ENCODE data around the gene KLHL17. TPM values are rescaled to one million over a fixed set of nuclear protein-coding genes. Genes with fewer than 3 reads are reported as not detected.
"Not testable (repeated sequence)": the region's sequence is repeated elsewhere in the genome, so short reads cannot be mapped to it uniquely, and the experiment has no call there.

The KLHL17 gene
- total and polyA plus RNA-seq, 12 donors, result 0.73 to 38.8 (median 6.9) TPM

GRCh38 chr1:991895-992294 is 31.5 kb downstream of the KLHL17 start:
- Histone ChIP-seq H3K36me3 (replicated peaks in 1 of 2) (no peaks in the 10 kb centered on the region), H3K9me3 (replicated peaks in 1 of 3) (no peaks in the 10 kb centered on the region), H3K4me3 (no peak overlapping the region), H3K27ac (no peak overlapping the region), H3K4me1 (replicated peaks in 1 of 2) (no peaks in the 10 kb centered on the region), H3K27me3 (peaks cover 5% of the 10 kb centered on the region)
- DNase-seq, result no peak
- no peak for TF ChIP-seq POLR2A (IDR thresholded peaks at IDR 0.05)
- TF ChIP-seq, protein P1, sequence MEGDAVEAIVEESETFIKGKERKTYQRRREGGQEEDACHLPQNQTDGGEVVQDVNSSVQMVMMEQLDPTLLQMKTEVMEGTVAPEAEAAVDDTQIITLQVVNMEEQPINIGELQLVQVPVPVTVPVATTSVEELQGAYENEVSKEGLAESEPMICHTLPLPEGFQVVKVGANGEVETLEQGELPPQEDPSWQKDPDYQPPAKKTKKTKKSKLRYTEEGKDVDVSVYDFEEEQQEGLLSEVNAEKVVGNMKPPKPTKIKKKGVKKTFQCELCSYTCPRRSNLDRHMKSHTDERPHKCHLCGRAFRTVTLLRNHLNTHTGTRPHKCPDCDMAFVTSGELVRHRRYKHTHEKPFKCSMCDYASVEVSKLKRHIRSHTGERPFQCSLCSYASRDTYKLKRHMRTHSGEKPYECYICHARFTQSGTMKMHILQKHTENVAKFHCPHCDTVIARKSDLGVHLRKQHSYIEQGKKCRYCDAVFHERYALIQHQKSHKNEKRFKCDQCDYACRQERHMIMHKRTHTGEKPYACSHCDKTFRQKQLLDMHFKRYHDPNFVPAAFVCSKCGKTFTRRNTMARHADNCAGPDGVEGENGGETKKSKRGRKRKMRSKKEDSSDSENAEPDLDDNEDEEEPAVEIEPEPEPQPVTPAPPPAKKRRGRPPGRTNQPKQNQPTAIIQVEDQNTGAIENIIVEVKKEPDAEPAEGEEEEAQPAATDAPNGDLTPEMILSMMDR (IDR thresholded peaks at IDR 0.05), result no peak
- 92 to 96% (median 94%) methylated on average over 10 of the region's 10 CpGs for WGBS, 4 donors
- intact Hi-C loops (cut with DNase I), result no loop called here

- Histone ChIP-seq H3K27me3 (peaks cover 9% of the 10 kb centered on the region), H3K4me1 (replicated peaks in 1 of 2) (no peaks in the 10 kb centered on the region), H3K27ac (no peak overlapping the region), H3K9me3 (replicated peaks in 1 of 3) (no peaks in the 10 kb centered on the region), H3K4me3 (no peak overlapping the region), H3K36me3 (replicated peaks in 1 of 2) (no peaks in the 10 kb centered on the region)
- no peak for DNase-seq
- TF ChIP-seq POLR2A (IDR thresholded peaks at IDR 0.05), result no peak
- 82 to 88% (median 85%) methylated on average over 7 of the region's 7 CpGs for WGBS, 4 donors
- intact Hi-C loops (cut with DNase I), result no loop called here
These were observed 32.0 kb downstream of the KLHL17 start for GRCh38 chr1:992362-992761.

GRCh38 chr1:993379-993995 is 33.1 kb downstream of the KLHL17 start:
- no peaks in the 10 kb centered on the region for H3K36me3 ChIP-seq (replicated peaks in 1 of 2)
- no peak overlapping the region for H3K27ac ChIP-seq
- H3K4me3 ChIP-seq, result no peak overlapping the region
- WGBS, 4 donors, result 71 to 78% (median 74%) methylated on average over 9 to 15 of the region's 15 CpGs
- DNase-seq, result no peak
- H3K4me1 ChIP-seq (replicated peaks in 1 of 2), result peaks cover 0 to 3% of the 10 kb centered on the region in 2 donors
- intact Hi-C loops (cut with DNase I), result no loop called here
- peaks cover 21% of the 10 kb centered on the region for H3K27me3 ChIP-seq
- TF ChIP-seq, protein P1 (IDR thresholded peaks at IDR 0.05), result no peak
- TF ChIP-seq POLR2A (IDR thresholded peaks at IDR 0.05), result no peak
- no peaks in the 10 kb centered on the region for H3K9me3 ChIP-seq (replicated peaks in 1 of 3)

- Histone ChIP-seq H3K4me1 (replicated peaks in 1 of 2) (peaks cover 0 to 12% of the 10 kb centered on the region in 2 donors), H3K27me3 (peaks cover 30% of the 10 kb centered on the region)
- DNase-seq; intact Hi-C loops (cut with DNase I); H3K27ac ChIP-seq; H3K36me3 ChIP-seq (replicated peaks in 1 of 2); H3K4me3 ChIP-seq; H3K9me3 ChIP-seq (replicated peaks in 1 of 3): not testable (repeated sequence)
- 70 to 91% (median 86%) methylated on average over 4 to 6 of the region's 6 CpGs for WGBS, 4 donors
These were observed 34.2 kb downstream of the KLHL17 start for GRCh38 chr1:994546-994945.

GRCh38 chr1:995665-996633 is 35.6 kb downstream of the KLHL17 start:
- H3K4me3 ChIP-seq, result no peak overlapping the region
- H3K27me3 ChIP-seq, result peaks cover 44% of the 10 kb centered on the region
- WGBS, 4 donors, result 29 to 54% (median 38%) methylated on average over 11 to 29 of the region's 30 CpGs
- intact Hi-C loops (cut with DNase I), result no loop called here
- H3K27ac ChIP-seq, result no peak overlapping the region
- peaks cover 4 to 22% of the 10 kb centered on the region in 2 donors for H3K4me1 ChIP-seq (replicated peaks in 1 of 2)
- no peak for TF ChIP-seq POLR2A (IDR thresholded peaks at IDR 0.05)
- TF ChIP-seq, protein P1 (IDR thresholded peaks at IDR 0.05), result no peak
- no peaks in the 10 kb centered on the region for H3K9me3 ChIP-seq (replicated peaks in 1 of 3)
- no peak for DNase-seq
- H3K36me3 ChIP-seq (replicated peaks in 1 of 2), result no peaks in the 10 kb centered on the region
